Right lobe of liver (tissue), 4 donors: ENCODE results near the gene COLEC12.

Experiments
- CTCF ChIP-seq, 4 donors: fragments of 200-600 bp in 3 of 4; fragments of 450-650 bp in 1 of 4; IDR thresholded peaks; one replicate each; pipeline versions ENCODE4 v1.5.1 to v1.8.0; 2016 to 2022; ENCODE audit warnings: antibody characterized with exemption in 4 of 4, mild to moderate bottlenecking in 2 of 4
- POLR2A ChIP-seq: fragments of 450-650 bp; IDR thresholded peaks from one replicate; pipeline ENCODE4 v1.6.1; 2017; ENCODE audit warnings: antibody characterized with exemption, mild to moderate bottlenecking
- donor health status: DM: no; HTN: no; CAD: no.
- donor health status: DM: no; HTN: no; CAD: no.
- donor health status: DM: no; HTN: yes; CAD: no.

GRCh38 chr18:456361-457139, 44.0 kb downstream of the COLEC12 start:
- TF ChIP-seq CTCF (IDR thresholded peaks at IDR 0.05) (no peak), POLR2A (no peak)
